Choroid plexus epithelial cell (primary cell): ENCODE measurements around the gene SLC47A2.

Experiments used
- DNase-seq: peaks from one replicate; pipeline ENCODE4 v3.0.0-alpha.2; 2010; ENCODE audit warnings: low read depth
- H3K4me3 ChIP-seq: 2 replicates; pipeline ENCODE4 v1.5.1; 2011; ENCODE audit warnings: low read depth, mild to moderate bottlenecking, control low read depth, low read length, moderate library complexity
- TF ChIP-seq, protein P1 (sequence below): conservative IDR thresholded peaks from 2 replicates; pipeline ENCODE4 v1.5.1; 2011; ENCODE audit warnings: low read depth, mild to moderate bottlenecking, control low read depth, inconsistent platforms, low read length, moderate library complexity

Gene SLC47A2

DNA sequence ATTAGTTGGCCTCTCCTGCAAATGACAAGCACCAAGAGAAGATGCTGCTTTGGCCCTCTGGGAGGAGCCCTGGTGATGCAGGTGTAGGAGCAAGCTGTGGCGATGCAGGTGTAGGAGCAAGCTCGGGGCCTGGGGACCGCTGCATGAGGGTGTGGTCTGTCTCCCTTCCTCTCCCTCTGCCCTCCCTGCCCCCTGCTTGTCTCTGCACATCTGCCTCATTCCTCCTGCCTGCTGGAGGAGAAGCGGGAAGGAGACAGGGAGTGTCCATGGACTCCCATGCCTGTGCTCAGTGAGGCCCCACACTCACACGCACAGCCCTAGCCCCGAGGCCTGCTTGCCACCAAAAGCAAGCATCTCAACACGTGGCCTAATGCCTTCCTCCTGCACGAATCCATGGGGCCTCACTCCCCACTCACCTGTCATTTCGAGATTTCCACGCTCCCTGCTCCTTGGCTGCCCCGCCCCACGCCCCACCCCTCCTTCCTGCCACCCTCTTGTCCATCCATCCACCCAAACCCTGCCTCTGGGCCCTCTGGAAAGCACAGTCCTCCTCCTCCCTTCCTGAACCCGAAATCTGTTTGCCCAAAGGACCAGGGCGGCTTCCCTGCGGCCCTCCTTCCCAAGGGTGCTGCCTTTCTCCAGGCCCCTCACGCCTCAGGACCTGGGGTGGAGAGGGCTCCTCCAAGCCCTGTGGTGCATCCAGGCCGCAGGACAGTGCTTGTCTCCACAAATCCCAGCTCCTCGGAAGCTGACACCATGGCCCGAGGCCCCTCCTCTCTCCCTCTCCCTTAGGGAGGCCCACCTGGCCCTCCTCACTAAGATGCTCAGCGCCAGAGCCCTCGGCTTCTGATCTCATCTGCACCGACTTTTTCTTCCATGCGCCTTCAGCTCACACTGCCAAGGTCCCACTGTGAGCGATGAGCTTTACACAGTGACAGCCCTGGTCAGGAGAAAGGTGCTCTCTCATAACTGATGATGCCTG is 43.5 kb upstream of the SLC47A2 start:
- TF ChIP-seq, protein P1, sequence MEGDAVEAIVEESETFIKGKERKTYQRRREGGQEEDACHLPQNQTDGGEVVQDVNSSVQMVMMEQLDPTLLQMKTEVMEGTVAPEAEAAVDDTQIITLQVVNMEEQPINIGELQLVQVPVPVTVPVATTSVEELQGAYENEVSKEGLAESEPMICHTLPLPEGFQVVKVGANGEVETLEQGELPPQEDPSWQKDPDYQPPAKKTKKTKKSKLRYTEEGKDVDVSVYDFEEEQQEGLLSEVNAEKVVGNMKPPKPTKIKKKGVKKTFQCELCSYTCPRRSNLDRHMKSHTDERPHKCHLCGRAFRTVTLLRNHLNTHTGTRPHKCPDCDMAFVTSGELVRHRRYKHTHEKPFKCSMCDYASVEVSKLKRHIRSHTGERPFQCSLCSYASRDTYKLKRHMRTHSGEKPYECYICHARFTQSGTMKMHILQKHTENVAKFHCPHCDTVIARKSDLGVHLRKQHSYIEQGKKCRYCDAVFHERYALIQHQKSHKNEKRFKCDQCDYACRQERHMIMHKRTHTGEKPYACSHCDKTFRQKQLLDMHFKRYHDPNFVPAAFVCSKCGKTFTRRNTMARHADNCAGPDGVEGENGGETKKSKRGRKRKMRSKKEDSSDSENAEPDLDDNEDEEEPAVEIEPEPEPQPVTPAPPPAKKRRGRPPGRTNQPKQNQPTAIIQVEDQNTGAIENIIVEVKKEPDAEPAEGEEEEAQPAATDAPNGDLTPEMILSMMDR = no peak
- no peak for DNase-seq

GRCh38 chr17:19757536-19758180 is 41.3 kb upstream of the SLC47A2 start:
- no peak for DNase-seq
- no peak overlapping the region for H3K4me3 ChIP-seq
- TF ChIP-seq, protein P1 = no peak

More for the DNA sequence above, 43.5 kb upstream of the SLC47A2 start:
- no peak overlapping the region for H3K4me3 ChIP-seq

DNA sequence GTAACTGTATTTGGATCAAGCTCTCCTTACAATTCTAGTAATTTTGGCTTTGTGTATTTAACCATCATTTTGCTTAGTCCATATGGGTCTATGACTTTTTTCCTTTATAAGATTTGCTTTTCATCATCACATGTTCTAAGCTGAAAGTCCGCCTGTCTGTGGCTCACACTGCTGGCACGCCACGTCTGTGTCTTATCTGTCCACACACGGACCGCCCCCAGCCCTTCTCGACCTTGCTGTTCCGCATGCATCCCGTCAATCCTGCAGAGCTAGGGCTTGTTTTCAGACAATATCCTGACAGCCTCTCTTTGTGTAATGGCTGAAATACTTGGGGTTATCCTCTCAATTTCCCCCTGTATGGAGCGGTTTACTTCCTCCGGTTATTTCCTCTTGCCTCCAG is 40.2 kb upstream of the SLC47A2 start:
- TF ChIP-seq, protein P1 = no peak
- no peak for DNase-seq
- no peak overlapping the region for H3K4me3 ChIP-seq

DNA sequence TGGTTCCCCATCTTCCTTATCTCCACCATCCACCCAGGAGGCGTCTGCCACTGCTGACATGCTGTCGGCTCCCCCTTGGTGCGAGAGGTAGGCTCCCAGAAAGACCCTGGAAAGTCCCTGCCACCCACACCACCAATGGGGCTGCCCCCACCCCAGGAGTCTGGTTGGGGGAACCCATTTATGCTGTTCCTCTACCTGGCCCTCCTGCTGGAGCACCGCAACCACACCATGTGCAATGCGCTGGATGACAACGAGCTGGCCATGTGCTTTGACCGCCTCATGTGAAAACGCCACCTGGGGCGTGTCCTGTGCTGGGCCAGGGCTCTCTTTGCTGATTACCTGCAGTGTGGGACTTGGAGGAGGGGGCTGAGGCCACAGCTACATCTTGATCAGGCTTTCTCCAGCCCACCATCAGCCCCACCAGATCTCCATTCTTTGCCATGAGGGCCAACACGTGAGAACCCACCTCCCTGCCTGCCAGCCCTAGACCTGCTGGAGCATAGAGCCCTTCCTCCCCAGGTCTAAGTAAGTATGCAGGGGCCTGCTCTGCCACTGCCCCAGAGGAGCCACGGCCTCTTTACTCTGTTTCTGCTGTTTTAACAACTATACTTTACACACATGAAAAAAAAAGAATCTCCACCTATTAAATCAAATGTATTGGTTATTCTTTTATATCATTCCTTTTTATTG is 39.6 kb upstream of the SLC47A2 start:
- TF ChIP-seq, protein P1 = no peak
- no peak for DNase-seq

GRCh38 chr17:19755392-19755791 is 39.0 kb upstream of the SLC47A2 start:
- DNase-seq = no peak
- TF ChIP-seq, protein P1 = no peak
- no peak overlapping the region for H3K4me3 ChIP-seq

More for the DNA sequence above, 39.6 kb upstream of the SLC47A2 start:
- H3K4me3 ChIP-seq = no peak overlapping the region

- no peak for DNase-seq
- TF ChIP-seq, protein P1 = peak; percentile 25
Measured at GRCh38 chr17:19753661-19754463, 37.5 kb upstream of the SLC47A2 start.

More at GRCh38 chr17:19753661-19754463, 37.5 kb upstream of the SLC47A2 start:
- H3K4me3 ChIP-seq = no peak overlapping the region
